Choroid plexus epithelial cell (primary cell): ENCODE results near the gene R3HCC1L.

Source experiments
- DNase-seq: peaks from one replicate; pipeline ENCODE4 v3.0.0-alpha.2; 2010; ENCODE audit warnings: low read depth
- H3K4me3 ChIP-seq: 2 replicates; pipeline ENCODE4 v1.5.1; 2011; ENCODE audit warnings: low read depth, mild to moderate bottlenecking, control low read depth, low read length, moderate library complexity
- CTCF ChIP-seq: conservative IDR thresholded peaks from 2 replicates; pipeline ENCODE4 v1.5.1; 2011; ENCODE audit warnings: low read depth, mild to moderate bottlenecking, control low read depth, inconsistent platforms, low read length, moderate library complexity

The R3HCC1L gene

GRCh38 chr10:98134431-98135221 lies at the start of gene R3HCC1L:
TSS of gene R3HCC1L (plus strand) at chr10:98134657. CDS start at chr10:98208115, 73,458 bp downstream.
- H3K4me3 ChIP-seq = peak within 1 kb of the TSS; percentile 91
- peak; percentile 87 for DNase-seq
- no peak for TF ChIP-seq CTCF

GRCh38 chr10:98085238-98085637 lies 49.2 kb upstream of the R3HCC1L start:
- no peak for TF ChIP-seq CTCF
- no peak overlapping the region for H3K4me3 ChIP-seq
- no peak for DNase-seq

- TF ChIP-seq CTCF = no peak
- peak; percentile 7 for DNase-seq
- no peak overlapping the region for H3K4me3 ChIP-seq
Observed at GRCh38 chr10:98086837-98087708, 47.4 kb upstream of the R3HCC1L start.

- TF ChIP-seq CTCF = no peak
- no peak overlapping the region for H3K4me3 ChIP-seq
- no peak for DNase-seq
Observed at GRCh38 chr10:98088186-98088971, 46.1 kb upstream of the R3HCC1L start.

GRCh38 chr10:98090822-98091221 lies 43.6 kb upstream of the R3HCC1L start:
- no peak for DNase-seq
- H3K4me3 ChIP-seq = no peak overlapping the region
- no peak for TF ChIP-seq CTCF

GRCh38 chr10:98096316-98096715 lies 38.1 kb upstream of the R3HCC1L start:
- TF ChIP-seq CTCF = no peak
- no peak overlapping the region for H3K4me3 ChIP-seq
- no peak for DNase-seq
